ENCODE results near the gene CREB1. TPM values are rescaled to one million over a fixed set of nuclear protein-coding genes. Genes with fewer than 3 reads are reported as not detected.
"Not testable (repeated sequence)": the region's sequence is repeated elsewhere in the genome, so short reads cannot be mapped to it uniquely, and the experiment has no call there.

The CREB1 gene
- total RNA-seq, 4 donors from 2014 or later, result 33.9 to 44.3 (median 37.1) TPM

GRCh38 chr2:207633686-207634085 lies 103.9 kb downstream of the CREB1 start:
- 79 to 85% methylated on average over 3 of the region's 3 CpGs for WGBS, 2 donors
- peak overlapping the region in 3 of 4 donors; percentile 3 to 84 (median 82) for H3K27ac ChIP-seq
- no peaks in the 10 kb centered on the region for H3K36me3 ChIP-seq
- no peak for DNase-seq
- intact Hi-C loops (cut with DNase I), result loop anchor here (10.0 kb wide), 1 partner anchor 71 kb away; no protein-coding TSS in a partner anchor
- H3K27me3 ChIP-seq, result no peaks in the 10 kb centered on the region
- H3K4me3 ChIP-seq, result no peak overlapping the region
- H3K9me3 ChIP-seq, result no peaks in the 10 kb centered on the region
- peaks cover 0 to 56% (median 0%) of the 10 kb centered on the region in 3 donors for H3K4me1 ChIP-seq
- TF ChIP-seq, protein P1, sequence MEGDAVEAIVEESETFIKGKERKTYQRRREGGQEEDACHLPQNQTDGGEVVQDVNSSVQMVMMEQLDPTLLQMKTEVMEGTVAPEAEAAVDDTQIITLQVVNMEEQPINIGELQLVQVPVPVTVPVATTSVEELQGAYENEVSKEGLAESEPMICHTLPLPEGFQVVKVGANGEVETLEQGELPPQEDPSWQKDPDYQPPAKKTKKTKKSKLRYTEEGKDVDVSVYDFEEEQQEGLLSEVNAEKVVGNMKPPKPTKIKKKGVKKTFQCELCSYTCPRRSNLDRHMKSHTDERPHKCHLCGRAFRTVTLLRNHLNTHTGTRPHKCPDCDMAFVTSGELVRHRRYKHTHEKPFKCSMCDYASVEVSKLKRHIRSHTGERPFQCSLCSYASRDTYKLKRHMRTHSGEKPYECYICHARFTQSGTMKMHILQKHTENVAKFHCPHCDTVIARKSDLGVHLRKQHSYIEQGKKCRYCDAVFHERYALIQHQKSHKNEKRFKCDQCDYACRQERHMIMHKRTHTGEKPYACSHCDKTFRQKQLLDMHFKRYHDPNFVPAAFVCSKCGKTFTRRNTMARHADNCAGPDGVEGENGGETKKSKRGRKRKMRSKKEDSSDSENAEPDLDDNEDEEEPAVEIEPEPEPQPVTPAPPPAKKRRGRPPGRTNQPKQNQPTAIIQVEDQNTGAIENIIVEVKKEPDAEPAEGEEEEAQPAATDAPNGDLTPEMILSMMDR (IDR thresholded peaks at IDR 0.05), result no peak
- TF ChIP-seq POLR2A (IDR thresholded peaks at IDR 0.05), result no peak

- Histone ChIP-seq H3K9me3 (no peaks in the 10 kb centered on the region), H3K27me3 (no peaks in the 10 kb centered on the region), H3K4me1 (peaks cover 0 to 51% (median 0%) of the 10 kb centered on the region in 3 donors), H3K36me3 (no peaks in the 10 kb centered on the region), H3K4me3 (no peak overlapping the region), H3K27ac (peak overlapping the region in 1 of 4 donors; percentile 14)
- WGBS, 2 donors, result 51 to 58% methylated on average over 8 to 10 of the region's 11 CpGs
- TF ChIP-seq, protein P1 (IDR thresholded peaks at IDR 0.05), result no peak
- no peak for TF ChIP-seq POLR2A (IDR thresholded peaks at IDR 0.05)
- no peak for DNase-seq
- intact Hi-C loops (cut with DNase I), result loop anchor here (10.0 kb wide), 1 partner anchor 69 kb away; no protein-coding TSS in a partner anchor
Observed at GRCh38 chr2:207635468-207636200, 105.9 kb downstream of the CREB1 start.

GRCh38 chr2:207639288-207639687 lies 109.5 kb downstream of the CREB1 start:
- not testable (repeated sequence) for H3K27me3 ChIP-seq, H3K27ac ChIP-seq, H3K9me3 ChIP-seq, DNase-seq, H3K36me3 ChIP-seq, H3K4me3 ChIP-seq
- intact Hi-C loops (cut with DNase I), result loop anchor here (10.0 kb wide), 1 partner anchor 66 kb away; no protein-coding TSS in a partner anchor
- peaks cover 0 to 24% (median 0%) of the 10 kb centered on the region in 3 donors for H3K4me1 ChIP-seq
- WGBS, 2 donors, result 91 to 96% methylated on average over 3 of the region's 3 CpGs

- H3K4me3 ChIP-seq, result no peak overlapping the region
- no peak for DNase-seq
- no peak overlapping the region for H3K27ac ChIP-seq
- no peaks in the 10 kb centered on the region for H3K27me3 ChIP-seq
- no peak for TF ChIP-seq POLR2A (IDR thresholded peaks at IDR 0.05)
- TF ChIP-seq, protein P1 (IDR thresholded peaks at IDR 0.05), result no peak
- no peaks in the 10 kb centered on the region for H3K9me3 ChIP-seq
- peaks cover 0 to 15% (median 0%) of the 10 kb centered on the region in 3 donors for H3K4me1 ChIP-seq
- intact Hi-C loops (cut with DNase I), result no loop called here
- H3K36me3 ChIP-seq, result no peaks in the 10 kb centered on the region
Observed at GRCh38 chr2:207640160-207640559, 110.4 kb downstream of the CREB1 start.

GRCh38 chr2:207640661-207641060 lies 110.9 kb downstream of the CREB1 start:
- H3K27me3 ChIP-seq, result no peaks in the 10 kb centered on the region
- H3K4me3 ChIP-seq, result no peak overlapping the region
- peaks cover 0 to 10% (median 0%) of the 10 kb centered on the region in 3 donors for H3K4me1 ChIP-seq
- H3K27ac ChIP-seq, result no peak overlapping the region
- DNase-seq, result no peak
- no peak for TF ChIP-seq POLR2A (IDR thresholded peaks at IDR 0.05)
- TF ChIP-seq, protein P1 (IDR thresholded peaks at IDR 0.05), result no peak
- 71 to 72% methylated on average over 1 of the region's 1 CpG for WGBS, 2 donors
- intact Hi-C loops (cut with DNase I), result no loop called here
- no peaks in the 10 kb centered on the region for H3K9me3 ChIP-seq
- no peaks in the 10 kb centered on the region for H3K36me3 ChIP-seq
